ENCODE results near the gene TMEM267.
"Not testable (repeated sequence)": the region's sequence is repeated elsewhere in the genome, so short reads cannot be mapped to it uniquely, and the experiment has no call there.

Gene TMEM267

DNA sequence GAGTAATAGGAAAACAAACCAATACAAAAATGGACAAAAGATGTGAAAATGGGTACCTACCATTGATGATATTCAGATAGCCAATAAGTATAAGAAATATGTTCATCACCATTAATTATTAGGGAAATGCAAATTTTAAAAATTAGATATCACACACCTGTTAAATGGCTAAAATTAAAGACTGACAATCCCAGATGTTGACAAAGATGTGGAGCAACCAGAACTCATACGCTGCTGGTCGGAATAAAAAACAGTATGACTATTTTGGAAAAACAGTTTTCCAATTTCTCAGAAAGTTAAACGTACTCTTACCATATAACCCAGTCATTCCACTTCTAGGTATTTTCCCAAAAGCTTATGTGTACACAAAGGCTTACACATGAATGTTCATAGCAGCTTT is 27.1 kb downstream of the TMEM267 start:
- DNase-seq (ENCODE audit: low read depth) = no peak

DNA sequence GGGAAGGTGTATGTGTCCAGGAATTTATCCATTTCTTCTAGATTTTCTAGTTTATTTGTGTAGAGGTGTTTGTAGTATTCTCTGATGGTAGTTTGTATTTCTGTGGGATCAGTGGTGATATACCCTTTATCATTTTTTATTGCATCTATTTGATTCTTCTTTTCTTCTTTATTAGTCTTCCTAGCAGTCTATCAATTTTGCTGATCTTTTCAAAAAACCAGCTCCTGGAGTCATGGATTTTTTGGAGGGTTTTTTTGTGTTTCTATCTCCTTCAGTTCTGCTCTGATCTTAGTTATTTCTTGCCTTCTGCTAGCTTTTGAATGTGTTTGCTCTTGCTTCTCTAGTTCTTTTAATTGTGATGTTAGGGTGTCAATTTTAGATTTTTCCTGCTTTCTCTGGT is 42.1 kb downstream of the TMEM267 start:
- not testable (repeated sequence) for DNase-seq (ENCODE audit: low read depth)

DNA sequence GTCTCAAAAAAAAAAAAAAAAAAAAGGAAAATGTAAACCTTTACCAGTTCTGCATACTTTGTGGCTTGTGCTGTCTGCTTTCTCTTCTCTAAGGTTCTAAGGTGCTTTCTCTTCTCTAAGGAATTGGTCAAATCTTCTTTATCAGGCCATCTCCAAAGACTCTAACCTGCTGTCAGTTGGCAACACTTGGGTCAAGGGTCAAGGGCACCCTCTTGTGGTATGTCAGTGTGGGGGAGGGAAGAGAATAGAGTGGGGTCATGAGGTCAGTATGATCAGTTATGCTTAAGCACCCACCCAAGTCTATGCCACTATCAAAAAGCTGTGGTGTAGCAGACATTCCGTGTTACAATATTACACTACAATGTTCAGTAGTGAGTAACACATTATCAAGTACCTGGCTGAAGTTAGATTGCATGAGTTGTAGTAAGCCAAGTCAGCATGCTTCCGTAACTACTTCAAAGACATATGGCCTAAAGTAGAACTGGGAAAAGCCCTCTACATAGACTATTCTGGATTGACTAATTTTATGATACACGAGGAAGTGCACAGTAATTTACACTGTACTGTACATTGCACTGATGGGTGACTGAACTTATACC is 46.5 kb downstream of the TMEM267 start:
- DNase-seq (ENCODE audit: low read depth) = no peak

DNA sequence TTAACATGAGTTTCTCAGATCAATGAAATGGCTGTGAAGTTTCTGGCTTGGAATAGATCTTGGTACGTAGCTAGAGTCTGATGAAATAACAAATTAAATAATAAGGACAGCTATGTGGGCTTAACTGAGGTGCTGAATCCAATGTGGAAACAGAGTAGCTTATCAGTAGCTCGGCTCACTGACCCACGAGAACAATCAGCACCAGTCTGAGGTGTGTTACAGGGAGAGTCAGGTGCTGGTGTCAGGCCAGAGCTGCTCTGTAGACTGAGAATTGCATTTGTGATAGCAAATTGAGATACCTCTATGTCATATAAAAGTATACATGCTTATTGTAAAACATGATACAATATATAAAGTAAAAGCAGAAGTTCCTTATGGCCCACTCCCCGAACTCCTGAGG is 50.3 kb downstream of the TMEM267 start:
- no peak for DNase-seq (ENCODE audit: low read depth)

DNA sequence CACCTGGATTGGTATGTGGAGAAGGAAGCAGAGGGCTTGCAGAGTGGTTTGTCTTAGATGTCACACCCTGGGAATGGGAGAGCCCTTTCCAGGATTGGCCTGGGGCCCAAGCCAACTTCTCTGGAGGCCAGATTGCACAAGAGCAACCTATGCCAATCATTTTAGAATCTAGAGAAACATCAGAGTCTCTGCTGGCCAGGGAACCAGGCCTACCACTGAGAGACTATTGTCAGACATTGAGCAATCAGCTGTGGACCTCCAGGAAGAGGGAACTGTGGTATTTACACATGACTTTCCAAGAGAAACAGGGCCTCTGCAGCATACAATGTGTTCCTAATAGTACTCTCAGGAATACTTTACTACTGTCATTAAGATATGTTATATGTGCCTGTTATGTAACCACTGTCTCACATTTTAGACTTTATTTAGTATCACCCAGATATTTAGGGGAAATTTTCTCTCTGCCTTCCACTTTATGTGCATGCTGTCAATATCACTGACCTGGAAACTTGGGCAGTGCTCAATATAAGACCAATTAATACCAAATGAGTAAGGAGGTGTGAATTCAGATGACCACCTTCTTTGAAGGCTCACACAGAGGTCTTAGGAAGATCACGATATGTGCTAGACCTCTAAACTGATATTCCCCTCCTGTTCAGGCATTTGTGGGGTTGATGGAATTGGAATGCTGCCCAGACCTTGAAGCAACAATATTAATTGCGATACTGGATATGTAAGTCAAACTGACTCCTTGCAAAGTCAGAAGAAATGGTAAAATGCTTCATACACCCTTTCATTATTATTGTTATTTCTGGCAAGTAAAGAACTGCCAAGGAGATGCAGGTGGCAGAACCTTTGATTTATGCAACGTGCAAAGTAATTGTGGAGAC is 50.9 kb downstream of the TMEM267 start:
- no peak for DNase-seq (ENCODE audit: low read depth)

DNA sequence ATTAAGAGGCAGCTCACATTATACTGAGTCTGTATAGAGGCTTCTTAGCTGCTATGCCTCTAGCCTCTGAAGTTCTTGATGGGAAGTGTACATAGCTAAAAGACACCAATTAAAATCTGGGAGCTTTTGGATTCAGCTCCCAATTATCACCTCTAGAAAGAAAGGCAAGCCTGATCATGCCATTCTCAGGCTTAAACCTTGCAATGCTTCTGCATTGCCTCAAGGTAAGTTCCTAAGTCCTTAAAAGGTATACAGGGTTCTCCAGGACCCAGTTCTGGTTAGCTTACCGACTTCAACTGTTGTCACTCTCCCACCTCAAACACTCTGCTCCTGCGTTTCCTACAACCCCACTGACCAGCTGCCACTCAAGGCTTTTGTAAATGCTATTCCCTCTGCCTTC is 54.0 kb downstream of the TMEM267 start:
- no peak for DNase-seq (ENCODE audit: low read depth)

DNA sequence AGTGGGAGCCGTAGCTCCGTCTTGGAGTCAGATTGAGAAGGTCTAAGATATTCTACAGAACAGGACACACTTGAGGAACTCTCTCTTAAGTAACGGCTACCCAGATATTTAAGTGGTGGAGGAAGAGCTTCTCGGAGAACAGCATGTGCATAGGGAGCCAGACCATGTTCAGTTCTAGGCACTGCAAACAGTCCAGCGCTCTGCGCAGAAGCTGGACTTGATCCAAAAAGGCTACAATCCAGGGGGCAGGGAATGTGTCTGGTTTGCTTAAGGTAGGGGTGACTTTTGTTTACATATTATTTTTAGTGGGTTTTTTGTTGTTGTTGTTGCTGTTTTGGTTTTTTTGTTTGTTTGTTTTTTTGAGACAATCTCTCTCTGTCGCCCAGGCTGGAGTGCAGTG is 54.6 kb downstream of the TMEM267 start:
- no peak for DNase-seq (ENCODE audit: low read depth)

DNA sequence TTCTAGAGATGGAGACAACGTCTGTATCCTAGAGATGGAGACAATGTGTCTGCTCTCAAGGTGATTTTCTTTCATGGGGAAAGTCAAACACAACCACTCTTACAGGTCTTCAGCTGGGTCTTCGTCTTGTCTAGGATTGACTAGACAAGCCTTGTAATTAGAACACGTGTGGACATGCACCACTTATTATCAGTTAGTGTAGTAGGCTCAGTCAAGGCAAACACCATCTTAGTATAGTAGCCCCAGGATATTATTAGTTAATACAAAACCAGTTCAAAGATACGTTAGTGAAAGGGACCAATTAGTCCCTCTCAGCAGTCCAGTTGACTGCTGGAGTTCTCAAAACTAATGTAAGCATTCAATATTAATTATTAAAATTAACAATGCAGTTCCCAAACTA is 56.4 kb downstream of the TMEM267 start:
- DNase-seq (ENCODE audit: low read depth) = no peak

DNA sequence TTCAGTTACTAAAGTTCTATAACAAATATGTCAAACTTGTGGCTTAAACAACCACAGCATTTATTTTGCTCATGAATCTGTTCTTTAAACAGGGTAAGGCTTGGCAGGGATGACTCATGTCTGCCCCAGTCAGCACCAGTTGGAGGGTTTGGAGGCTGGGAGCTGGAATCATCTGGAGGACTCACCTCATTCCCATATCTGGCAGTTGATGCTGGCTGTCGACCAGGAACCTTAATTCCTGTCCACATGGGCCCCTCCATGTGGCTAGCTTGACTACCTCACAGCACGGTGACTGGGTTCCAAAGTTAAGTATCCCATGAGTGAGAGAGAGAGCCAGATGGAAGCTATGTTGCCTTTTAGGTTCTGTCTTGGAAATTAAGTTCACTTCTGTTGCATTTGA is 57.7 kb downstream of the TMEM267 start:
- DNase-seq (ENCODE audit: low read depth) = no peak

DNA sequence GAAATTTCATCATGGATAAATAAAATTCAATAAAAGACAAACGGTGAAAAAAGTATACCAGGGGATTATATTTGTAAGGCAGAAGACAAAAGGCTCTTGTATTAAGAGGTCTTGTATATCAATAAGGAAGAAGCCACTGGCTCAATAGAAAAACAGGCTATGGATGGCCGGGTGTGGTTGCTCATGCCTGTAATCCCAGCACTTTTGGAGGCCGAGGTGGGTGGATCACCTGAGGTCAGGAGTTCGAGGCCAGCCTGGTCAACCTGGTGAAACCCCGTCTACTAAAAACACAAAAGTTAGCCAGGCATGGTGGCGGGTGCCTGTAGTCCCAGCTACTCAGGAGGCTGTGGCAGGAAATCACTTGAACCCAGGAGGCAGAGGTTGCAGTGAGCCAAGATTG is 60.6 kb downstream of the TMEM267 start:
- not testable (repeated sequence) for DNase-seq (ENCODE audit: low read depth)

DNA sequence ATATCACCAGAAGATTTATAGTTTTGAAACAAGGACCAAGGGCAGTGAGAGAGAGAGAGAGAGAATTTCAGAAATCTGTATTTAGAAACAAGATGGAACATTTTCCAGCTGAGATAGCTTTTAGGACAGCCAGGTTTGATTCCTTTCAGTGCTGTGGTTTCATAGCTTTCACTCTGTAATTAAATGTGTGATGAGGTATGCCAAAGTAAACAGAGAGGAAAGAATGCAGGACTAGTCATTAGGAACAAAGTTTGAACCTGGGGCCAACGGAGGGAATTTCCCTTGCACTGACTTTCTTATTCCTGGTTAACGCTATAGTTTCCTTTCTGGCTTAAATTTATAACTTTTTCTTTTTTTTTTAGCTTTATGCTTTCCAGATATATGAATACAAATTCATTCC is 61.5 kb downstream of the TMEM267 start:
- no peak for DNase-seq (ENCODE audit: low read depth)

DNA sequence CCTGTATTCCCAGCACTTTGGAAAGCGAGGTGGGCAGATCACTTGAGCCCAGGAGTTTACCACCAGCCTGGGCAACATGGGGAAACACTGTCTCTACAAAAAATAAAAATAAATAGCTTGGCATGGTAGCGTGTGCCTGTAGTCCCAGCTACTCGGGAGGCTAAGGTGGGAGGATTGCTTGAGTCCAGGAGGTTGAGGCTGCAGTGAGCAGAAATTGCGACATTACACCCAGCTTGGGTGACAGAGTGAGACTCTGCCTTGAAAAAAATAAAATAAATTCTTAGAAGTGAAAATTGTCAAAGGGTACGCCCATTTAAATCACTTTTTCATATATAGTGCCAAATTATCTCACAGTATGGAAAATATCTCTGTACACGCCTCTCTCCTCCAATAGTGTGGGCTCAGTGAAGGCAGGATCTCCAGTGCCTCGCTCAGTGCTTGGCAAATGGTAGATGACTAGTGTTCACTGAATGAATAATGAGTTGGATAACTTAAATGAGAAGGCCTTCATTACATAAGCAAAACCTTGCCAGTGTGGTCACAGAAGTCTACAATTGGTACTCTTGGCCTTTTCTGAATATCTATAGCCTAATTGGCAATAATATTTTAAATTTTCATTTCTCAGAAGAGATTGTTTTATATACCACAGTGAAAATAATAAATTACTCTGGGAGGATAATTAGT is 62.1 kb downstream of the TMEM267 start:
- no peak for DNase-seq (ENCODE audit: low read depth)

DNA sequence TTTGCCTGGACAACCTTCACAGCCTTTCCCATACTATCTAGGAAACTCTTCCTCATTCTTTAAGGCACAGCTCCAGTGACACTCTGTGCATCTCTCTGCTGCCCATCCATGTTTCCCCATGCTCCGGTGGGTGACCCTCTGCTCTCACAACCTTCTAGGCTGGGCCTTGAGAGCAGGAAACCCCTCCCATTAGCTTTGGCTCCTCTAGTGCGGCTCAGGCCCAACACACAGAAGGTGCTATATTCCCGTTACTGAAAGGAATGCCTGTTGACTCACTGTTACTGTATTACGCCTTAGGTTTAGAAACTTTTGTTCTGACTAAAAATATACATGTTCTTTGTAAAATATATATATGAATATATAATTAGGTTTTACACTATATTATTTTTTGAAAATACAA is 63.4 kb downstream of the TMEM267 start:
- DNase-seq (ENCODE audit: low read depth) = no peak

DNA sequence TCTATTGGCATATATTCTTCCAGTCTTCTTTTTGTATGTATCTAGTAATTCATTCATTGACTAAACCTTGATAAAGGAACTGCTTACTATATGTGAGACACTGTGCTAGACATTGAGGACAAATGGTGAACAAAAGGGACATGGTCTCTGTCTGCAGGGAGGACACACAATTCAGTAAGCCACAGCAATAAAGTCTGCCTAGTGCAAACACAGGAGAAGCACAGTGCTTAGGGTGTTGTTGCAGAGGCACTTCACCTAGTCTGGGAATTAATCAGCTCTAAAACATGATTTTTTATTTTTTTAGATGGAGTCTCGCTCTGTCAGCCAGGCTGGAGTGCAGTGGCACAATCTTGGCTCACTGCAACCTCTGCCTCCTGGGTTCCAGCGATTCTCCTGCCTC is 65.1 kb downstream of the TMEM267 start:
- DNase-seq (ENCODE audit: low read depth) = no peak

DNA sequence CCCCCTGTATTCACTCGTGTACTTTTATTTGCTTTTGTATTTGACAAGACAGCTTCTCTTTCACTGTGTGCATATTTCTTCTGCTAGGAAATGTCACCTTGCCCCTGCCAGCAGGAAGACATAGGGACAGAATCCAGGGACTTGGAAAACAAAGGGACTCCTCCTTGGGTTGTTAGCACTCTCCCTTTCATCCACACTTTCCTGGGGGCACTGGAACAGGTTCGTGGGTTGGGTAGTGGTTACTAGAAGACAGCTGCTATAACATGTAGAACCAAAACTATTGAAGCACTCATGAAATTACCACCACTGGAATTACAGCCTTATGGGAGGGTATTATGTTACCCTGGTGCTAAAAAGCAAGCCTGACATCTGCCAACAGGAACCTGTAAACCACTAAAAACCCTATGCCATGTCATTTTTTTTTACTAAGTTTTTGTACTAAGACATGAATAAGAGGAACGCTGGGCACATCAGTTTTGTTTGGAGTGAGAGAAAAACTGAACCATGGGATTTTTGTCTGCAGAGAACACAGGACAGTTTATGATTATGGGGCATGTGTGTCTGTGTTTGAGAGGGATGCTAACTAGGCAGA is 66.8 kb downstream of the TMEM267 start:
- no peak for DNase-seq (ENCODE audit: low read depth)

DNA sequence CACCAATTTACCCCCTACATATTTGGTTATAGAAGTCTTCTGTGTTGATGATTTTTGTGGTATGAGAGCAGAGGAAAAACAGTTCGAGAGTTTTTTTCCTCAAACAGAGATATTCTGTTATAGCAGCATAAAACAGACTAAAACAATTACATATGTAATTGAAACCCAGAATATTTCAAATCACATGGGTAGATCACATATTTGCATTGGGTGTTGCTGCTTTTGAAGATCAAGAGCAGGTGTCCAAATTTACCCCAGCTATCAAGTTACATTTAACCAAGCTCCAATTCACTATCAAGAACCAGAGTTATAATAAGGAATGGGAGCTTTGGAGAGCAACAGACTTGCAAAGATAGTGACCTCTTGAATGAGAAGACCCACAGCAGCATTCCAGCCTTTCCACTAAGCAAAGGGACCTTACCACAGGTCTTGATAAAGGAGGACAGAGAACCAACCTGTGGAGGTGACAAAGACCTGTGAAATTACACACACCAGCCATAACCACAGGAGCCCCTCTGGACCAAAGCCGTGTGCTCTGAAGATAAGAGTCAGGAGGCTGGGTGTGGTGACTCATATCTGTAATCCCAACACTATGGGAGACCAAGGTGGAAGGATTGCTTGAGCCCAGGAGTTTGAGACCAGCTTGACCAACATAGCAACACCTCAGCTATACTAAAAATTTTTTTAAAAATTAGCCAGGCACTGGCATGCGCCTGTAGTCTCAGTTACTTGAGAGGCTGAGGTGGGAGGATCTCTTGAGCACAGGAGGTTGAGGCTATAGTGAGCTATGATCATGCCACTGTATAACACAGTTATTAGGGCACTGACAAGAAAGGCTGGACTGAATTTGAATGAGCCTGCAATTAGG is 67.5 kb downstream of the TMEM267 start:
- no peak for DNase-seq (ENCODE audit: low read depth)

DNA sequence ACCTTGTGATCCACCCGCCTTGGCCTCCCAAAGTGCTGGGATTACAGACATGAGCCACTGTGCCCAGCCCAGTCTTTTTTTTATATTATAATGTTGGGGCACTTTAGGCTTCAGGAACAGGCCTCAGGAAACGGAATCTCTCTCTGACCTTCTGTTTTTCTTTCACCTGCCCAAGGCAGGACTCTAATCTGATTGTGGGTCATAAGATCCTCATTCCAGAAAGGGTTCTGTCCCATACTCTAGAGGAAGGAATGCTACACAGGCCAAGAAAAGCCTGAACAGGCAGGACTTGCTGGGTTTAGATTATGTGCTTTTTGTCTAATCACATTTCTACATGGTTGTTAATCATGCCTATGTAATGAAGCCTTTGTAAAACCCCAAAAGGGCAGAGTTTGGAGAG is 69.7 kb downstream of the TMEM267 start:
- no peak for DNase-seq (ENCODE audit: low read depth)

DNA sequence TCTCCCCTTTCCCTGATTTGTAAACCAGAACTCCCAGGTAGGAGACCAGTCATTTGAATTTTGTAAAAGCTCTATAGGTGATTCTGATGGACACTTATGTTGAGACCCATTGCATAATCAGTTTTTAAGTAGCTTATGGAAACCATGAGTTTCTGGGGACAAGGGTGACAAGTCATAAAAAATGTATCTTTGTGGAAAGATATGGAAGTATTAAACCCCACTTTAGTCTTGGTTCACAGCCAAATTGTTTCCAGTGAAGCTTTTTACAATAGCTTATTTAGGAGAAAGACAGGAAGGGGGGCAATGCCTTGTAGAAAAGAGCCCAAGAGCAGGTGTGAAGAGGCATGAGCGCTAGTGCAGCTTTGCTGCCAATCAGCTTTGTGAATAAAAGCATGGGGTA is 71.0 kb downstream of the TMEM267 start:
- DNase-seq (ENCODE audit: low read depth) = no peak

DNA sequence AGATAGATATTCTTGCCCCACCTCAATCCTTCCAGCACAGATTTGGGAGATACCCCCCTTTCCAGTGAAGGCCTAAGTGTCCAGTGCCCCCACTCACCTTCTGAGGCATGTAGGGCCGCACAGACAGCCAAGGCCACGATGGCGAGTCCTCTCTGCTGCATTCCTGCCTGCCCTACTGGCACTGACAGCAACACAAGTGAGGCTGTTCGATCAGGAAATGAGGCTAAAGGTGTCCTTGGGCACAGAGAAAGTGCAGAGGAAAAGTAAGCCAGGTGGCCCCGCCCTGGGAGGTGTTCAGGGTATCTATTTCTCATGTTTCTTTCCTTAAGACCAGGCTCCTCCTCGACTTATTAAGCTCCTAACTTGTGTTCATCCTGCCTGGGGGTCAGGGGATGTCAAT is 71.5 kb downstream of the TMEM267 start, which contains the start of gene CCL28:
CCL28 (minus strand) TSS at position 236 of the 400 bp plus-strand sequence; CDS start at position 161, 75 bp downstream.
- no peak for DNase-seq (ENCODE audit: low read depth)

DNA sequence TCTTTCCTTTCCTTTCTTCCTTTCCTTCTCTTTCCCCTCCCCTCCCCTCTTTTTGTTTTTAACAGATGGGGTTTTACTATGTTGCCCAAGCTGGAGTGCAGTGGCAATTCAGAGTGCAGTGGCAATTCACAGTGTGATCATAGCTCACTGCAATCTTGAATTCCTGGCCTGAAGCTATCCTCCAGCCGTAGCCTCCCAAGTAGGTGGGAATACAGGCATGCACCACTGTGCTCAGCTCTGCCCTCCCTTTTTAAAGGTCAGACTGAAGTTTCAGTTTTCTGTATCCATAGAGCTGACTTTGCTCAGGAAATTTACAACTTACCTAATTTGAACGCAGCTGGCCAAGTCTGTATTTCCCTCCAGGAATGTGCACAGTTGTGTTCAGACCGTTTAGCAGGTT is 72.2 kb downstream of the TMEM267 start:
- no peak for DNase-seq (ENCODE audit: low read depth)

DNA sequence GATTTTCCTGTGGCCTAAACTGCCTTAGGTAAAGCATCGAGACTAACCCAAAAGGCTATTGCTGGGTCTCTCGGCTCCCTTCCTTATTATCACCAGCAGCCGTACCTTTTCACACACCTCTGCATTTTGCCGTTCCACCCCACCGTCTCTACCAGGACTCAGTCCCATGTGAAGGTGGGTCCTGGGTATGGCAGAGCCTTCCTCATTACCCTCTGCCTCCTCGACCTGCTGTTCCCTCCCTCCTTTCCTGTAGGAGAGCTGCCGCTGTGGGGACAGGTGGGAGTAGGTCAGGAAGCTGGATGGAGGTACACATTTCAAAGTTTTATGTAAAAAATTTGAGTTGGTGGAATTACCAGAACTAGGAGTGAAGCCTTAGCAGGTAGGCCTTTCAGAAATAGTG is 73.3 kb downstream of the TMEM267 start:
- DNase-seq (ENCODE audit: low read depth) = no peak

DNA sequence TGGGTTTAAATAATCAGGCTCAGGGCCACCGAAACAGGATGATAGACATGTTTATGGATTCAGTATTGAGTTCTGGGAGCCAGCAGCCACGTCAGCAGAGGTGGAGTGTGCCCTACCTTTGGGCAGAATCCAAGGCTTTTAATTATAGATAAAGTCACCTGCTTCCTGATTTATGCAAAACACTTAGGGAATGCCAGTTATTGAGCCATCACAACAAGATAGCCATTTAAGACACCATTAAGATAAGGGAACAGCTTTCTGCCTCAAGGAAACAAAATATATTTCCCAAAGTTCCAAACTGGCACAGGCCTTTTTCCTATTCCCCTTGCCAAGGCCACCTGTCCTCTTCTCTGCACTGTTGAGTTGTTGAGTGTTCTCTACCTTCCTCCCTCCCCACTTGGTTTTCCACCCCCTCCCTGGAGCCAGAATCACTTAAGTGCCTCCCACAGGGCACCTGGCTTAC is 73.8 kb downstream of the TMEM267 start:
- no peak for DNase-seq (ENCODE audit: low read depth)

Data from activated T-cell treated with anti-CD3 and anti-CD28 coated beads for 24 hours (primary cell).